Measurements from ENCODE around the gene KSR2. TPM values are rescaled to one million over a fixed set of nuclear protein-coding genes. Genes with fewer than 3 reads are reported as not detected.

The KSR2 gene
- total and polyA plus RNA-seq, 2 donors (not counting 3 experiments of a cell fraction or from before 2014, with no cell fraction given): 2.1 to 5.2 TPM

DNA sequence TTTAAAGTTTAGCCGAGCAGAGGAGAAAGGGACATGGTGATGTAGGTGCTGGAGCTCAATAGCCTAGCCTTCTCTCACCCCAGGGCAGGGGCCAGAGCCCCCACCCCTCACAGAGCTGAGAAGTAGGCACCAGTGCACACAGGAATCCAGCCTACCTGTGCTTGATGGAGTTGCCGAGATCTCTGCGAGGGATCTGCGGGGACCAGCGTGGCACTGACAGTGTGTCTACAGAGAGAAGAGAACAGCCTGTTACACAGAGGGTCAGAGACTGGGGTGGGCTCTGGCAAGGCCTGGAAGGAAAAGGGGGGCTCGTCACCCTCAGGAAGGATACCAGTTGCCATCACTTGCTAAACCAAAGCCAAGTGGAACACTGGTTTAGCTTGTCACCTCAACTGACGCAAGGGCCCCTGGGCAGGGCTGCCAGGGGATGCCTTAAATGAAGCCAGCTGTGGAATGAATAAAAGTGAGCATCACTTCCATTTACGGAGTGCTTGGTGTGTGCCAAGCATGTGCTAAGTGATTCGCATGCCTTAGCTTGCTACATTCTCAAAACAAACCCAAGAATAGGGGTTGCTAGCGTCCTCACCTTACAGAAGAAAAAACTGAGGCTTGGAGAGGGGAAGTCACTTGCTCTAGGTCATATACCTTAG, 386.5 kb downstream of the KSR2 start:
- intact Hi-C loops (cut with micrococcal nuclease) (no loop called here), dilution Hi-C loops (cut with MboI; ENCODE audit: extremely low pct_ligation_motif_present, low sequenced_read_pairs) (no loop called here)
- no peaks in the 10 kb centered on the region for H3K9me1 ChIP-seq (replicated peaks; ENCODE audit: control insufficient read depth, extremely low read depth, insufficient read depth, low read length)
- H3K4me3 ChIP-seq (replicated peaks in 1 of 3; ENCODE audit: insufficient read depth in 1 of 3, low read depth in 1 of 3, low read length in 3 of 3): no peak overlapping the region
- ChIA-PET POLR2A (no interaction called here), CTCF (interaction anchor here (1.2 to 3.2 kb wide), 3 partner anchors 9 to 255 kb away, joined by 3 to 10 read pairs (median 3); no protein-coding TSS in a partner anchor)
- no peaks in the 10 kb centered on the region for H3K27me3 ChIP-seq (ENCODE audit: control insufficient read depth in 2 of 2, insufficient read depth in 2 of 2, low read length in 2 of 2)
- H3K27ac ChIP-seq (ENCODE audit: insufficient read depth, low read depth, low read length): no peak overlapping the region
- TF ChIP-seq, protein P1, sequence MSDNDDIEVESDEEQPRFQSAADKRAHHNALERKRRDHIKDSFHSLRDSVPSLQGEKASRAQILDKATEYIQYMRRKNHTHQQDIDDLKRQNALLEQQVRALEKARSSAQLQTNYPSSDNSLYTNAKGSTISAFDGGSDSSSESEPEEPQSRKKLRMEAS (IDR thresholded peaks at IDR 0.05; ENCODE audit: insufficient read depth, insufficient read length): no peak
- no peak for TF ChIP-seq EZH2 (IDR thresholded peaks at IDR 0.05; ENCODE audit: borderline replicate concordance, low read depth, low read length, severe bottlenecking)
- no peak overlapping the region for H3K9ac ChIP-seq (replicated peaks; ENCODE audit: extremely low read depth, insufficient read depth, low read length)
- no peak for DNase-seq (ENCODE audit: low read depth, low spot score)
- no peaks in the 10 kb centered on the region for H3K9me3 ChIP-seq (replicated peaks; ENCODE audit: control insufficient read depth, insufficient read depth, low read length)
- no peak for FAIRE-seq
- H3K4me2 ChIP-seq (ENCODE audit: insufficient read depth, low read length): no peak overlapping the region
- H3K79me2 ChIP-seq (ENCODE audit: control insufficient read depth, insufficient read depth, low read length): no peaks in the 10 kb centered on the region
- no peaks in the 10 kb centered on the region for H3K4me1 ChIP-seq (ENCODE audit: control insufficient read depth, extremely low read depth, insufficient read depth, low read length)
- no peaks in the 10 kb centered on the region for H3K36me3 ChIP-seq (ENCODE audit: control insufficient read depth in 2 of 2, extremely low read depth in 1 of 2, insufficient read depth in 2 of 2, low read length in 2 of 2)
- H2AFZ ChIP-seq (ENCODE audit: low read depth, low read length): no peak overlapping the region
- BruUV-seq (replicated peaks): no TSS peak
- H4K20me1 ChIP-seq (replicated peaks; ENCODE audit: control insufficient read depth, extremely low read depth, insufficient read depth, low read length): no peaks in the 10 kb centered on the region

DNA sequence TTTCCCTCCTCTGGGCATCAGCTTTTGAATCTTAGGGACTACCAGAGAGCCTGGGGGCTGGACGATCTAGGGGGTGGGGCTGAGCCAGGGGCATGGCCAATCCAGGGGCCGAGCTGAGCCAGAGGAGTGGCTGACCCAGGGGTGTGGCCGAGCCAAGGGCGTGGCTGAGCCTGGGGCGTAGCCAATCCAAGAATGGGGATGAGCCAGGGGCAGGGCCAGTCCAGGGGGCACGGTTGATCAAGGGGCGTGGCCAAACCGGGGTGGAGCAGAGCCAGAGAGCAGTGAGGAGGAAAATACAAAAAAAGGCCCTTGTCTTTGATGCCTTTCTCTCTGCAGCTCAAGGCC, 388.1 kb downstream of the KSR2 start:
- Histone ChIP-seq H3K79me2 (ENCODE audit: control insufficient read depth, insufficient read depth, low read length) (no peaks in the 10 kb centered on the region), H3K27ac (ENCODE audit: insufficient read depth, low read depth, low read length) (no peak overlapping the region), H3K27me3 (ENCODE audit: control insufficient read depth in 2 of 2, insufficient read depth in 2 of 2, low read length in 2 of 2) (no peaks in the 10 kb centered on the region), H3K4me3 (replicated peaks in 1 of 3; ENCODE audit: insufficient read depth in 1 of 3, low read depth in 1 of 3, low read length in 3 of 3) (no peak overlapping the region), H3K9ac (replicated peaks; ENCODE audit: extremely low read depth, insufficient read depth, low read length) (no peak overlapping the region), H3K36me3 (ENCODE audit: control insufficient read depth in 2 of 2, extremely low read depth in 1 of 2, insufficient read depth in 2 of 2, low read length in 2 of 2) (no peaks in the 10 kb centered on the region), H3K9me1 (replicated peaks; ENCODE audit: control insufficient read depth, extremely low read depth, insufficient read depth, low read length) (no peaks in the 10 kb centered on the region), H4K20me1 (replicated peaks; ENCODE audit: control insufficient read depth, extremely low read depth, insufficient read depth, low read length) (no peaks in the 10 kb centered on the region), H2AFZ (ENCODE audit: low read depth, low read length) (no peak overlapping the region), H3K9me3 (replicated peaks; ENCODE audit: control insufficient read depth, insufficient read depth, low read length) (no peaks in the 10 kb centered on the region), H3K4me1 (ENCODE audit: control insufficient read depth, extremely low read depth, insufficient read depth, low read length) (no peaks in the 10 kb centered on the region), H3K4me2 (ENCODE audit: insufficient read depth, low read length) (no peak overlapping the region)
- BruUV-seq (replicated peaks): no TSS peak
- dilution Hi-C loops (cut with MboI; ENCODE audit: extremely low pct_ligation_motif_present, low sequenced_read_pairs): no loop called here
- TF ChIP-seq MYC (IDR thresholded peaks at IDR 0.05; ENCODE audit: low read depth, low read length) (no peak), GATA2 (IDR thresholded peaks at IDR 0.05; ENCODE audit: insufficient read depth, insufficient read length, low read depth, low read length) (no peak), EZH2 (IDR thresholded peaks at IDR 0.05; ENCODE audit: borderline replicate concordance, low read depth, low read length, severe bottlenecking) (no peak), FOS (IDR thresholded peaks at IDR 0.05; ENCODE audit: borderline replicate concordance, insufficient read depth, low read length) (no peak), POLR2AphosphoS5 (IDR thresholded peaks at IDR 0.05; ENCODE audit: insufficient read depth, low read depth, low read length) (no peak), POLR2A (IDR thresholded peaks at IDR 0.05; ENCODE audit: low read depth, low read length) (no peak), JUN (IDR thresholded peaks at IDR 0.05; ENCODE audit: borderline replicate concordance, insufficient read depth, insufficient read length, low read depth) (no peak)
- TF ChIP-seq, protein P2, sequence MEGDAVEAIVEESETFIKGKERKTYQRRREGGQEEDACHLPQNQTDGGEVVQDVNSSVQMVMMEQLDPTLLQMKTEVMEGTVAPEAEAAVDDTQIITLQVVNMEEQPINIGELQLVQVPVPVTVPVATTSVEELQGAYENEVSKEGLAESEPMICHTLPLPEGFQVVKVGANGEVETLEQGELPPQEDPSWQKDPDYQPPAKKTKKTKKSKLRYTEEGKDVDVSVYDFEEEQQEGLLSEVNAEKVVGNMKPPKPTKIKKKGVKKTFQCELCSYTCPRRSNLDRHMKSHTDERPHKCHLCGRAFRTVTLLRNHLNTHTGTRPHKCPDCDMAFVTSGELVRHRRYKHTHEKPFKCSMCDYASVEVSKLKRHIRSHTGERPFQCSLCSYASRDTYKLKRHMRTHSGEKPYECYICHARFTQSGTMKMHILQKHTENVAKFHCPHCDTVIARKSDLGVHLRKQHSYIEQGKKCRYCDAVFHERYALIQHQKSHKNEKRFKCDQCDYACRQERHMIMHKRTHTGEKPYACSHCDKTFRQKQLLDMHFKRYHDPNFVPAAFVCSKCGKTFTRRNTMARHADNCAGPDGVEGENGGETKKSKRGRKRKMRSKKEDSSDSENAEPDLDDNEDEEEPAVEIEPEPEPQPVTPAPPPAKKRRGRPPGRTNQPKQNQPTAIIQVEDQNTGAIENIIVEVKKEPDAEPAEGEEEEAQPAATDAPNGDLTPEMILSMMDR (IDR thresholded peaks at IDR 0.05; ENCODE audit: extremely low read depth in 1 of 2, insufficient read depth in 1 of 2, low read depth in 1 of 2, low read length in 2 of 2): no peak
- TF ChIP-seq, protein P1 (IDR thresholded peaks at IDR 0.05; ENCODE audit: insufficient read depth, insufficient read length): no peak
- DNase-seq (ENCODE audit: low read depth, low spot score): no peak
- POLR2A ChIA-PET: no interaction called here
- FAIRE-seq: no peak
- CTCF ChIA-PET: interaction anchor here (0.8 to 3.2 kb wide), 3 partner anchors 8 to 214 kb away, joined by 3 to 10 read pairs (median 4); no protein-coding TSS in a partner anchor
- intact Hi-C loops (cut with micrococcal nuclease): no loop called here

All from endothelial cell of umbilical vein (primary cell).